GM19025 (cell line): Measurements from ENCODE around the gene PHKG1.
"Not testable (repeated sequence)": the region's sequence is repeated elsewhere in the genome, so short reads cannot be mapped to it uniquely, and the experiment has no call there.

ENCODE experiments used
- ATAC-seq: cut with Tn5 transposase; IDR thresholded peaks from one replicate; pipeline ENCODE4 v1.9.1; 2021; ENCODE audit warnings: mild to moderate bottlenecking, low read depth, moderate library complexity; ENCODE audit not compliant: unreplicated experiment

Gene PHKG1

DNA sequence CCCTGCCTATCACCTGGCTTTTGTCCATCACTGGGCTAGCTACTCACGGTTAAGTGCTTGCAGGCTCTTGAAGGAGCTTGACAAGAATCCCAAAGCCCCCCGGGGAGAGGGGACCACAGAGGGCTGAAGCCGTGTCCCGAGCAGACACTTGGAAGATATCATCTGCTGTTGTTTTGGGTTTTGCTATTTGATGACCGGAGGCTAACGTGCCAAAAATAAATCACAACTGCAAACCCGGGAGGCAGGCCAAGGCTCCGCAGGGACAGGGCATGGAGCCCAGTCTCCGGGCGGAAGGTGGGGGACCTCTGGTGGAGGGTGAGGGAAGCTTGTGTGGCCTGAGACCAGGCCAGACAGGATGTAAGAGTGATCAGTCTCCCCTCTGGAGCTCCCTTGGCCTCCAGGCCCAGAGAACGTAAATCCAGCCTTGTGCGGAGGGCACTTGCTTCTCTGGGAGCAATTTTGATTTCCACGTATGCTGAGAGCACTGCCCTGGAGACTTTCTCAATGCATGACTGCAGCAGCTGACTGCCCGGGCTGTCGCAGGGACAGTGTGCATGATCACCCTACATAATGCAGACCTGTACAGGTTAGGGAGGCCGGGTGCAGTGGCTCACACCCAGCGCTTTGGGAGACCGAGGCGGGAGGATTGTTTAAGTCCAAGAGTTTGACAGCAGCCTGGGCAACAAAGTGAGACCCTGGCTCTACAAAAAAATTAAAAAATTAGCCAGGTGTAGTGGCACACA lies at the start of gene PHKG1:
TSS of gene PHKG1 (minus strand) at position 164 of the 743 bp plus-strand sequence. CDS start 4,011 bp downstream, outside the sequence.
- ATAC-seq = no peak

DNA sequence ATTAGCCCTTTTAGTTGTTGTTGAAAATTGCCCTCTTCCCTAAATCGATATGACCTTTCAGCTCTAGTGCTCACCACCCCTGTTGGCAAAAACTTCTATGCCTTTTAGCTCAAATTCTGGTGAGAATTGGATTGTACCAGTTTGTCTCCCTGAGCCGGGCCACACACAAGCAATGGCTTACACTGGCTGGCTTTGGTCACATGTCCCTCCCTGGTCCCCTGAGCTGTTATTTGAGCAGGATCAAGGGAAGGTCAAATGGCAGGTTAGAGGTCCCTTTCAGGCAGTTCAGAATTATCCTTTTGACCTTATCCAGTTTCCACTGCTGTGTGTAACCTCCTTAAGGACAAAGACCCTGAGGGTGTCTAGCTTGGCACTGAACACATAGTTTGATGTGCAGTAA lies 38.3 kb upstream of the PHKG1 start:
- ATAC-seq = not testable (repeated sequence)

DNA sequence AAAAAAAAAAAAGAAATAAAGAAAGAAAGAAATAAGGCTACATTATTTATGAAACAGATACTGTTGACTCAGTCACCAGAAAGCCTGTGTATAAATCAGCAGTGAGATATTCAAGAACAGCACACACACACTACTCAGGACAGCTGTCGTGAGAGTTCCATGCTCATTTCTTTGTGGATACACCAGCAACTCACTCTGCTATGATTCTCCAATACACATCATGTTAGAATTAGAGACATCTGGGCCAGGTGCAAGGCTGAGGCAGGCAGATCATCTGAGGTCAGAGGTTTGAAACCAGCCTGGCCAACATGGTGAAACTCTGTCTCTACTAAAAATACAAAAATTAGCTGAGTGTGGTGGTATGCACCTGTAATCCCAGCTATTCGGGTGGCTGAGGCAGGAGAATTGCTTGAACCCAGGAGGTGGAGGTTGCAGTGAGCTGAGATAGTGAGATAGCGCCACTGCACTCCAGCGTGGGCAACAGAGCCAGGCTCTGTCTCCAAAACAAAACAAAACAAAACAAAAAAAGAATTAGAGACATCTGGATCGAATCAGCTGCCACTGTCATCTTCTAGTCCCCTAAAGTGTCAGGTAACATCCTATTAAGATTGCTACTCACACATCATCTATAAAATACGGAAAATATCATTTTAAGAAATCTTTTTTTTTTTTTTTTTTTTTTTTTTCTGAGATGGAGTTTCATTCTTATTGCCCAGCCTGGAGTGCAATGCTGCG lies 34.7 kb upstream of the PHKG1 start:
- ATAC-seq = no peak

DNA sequence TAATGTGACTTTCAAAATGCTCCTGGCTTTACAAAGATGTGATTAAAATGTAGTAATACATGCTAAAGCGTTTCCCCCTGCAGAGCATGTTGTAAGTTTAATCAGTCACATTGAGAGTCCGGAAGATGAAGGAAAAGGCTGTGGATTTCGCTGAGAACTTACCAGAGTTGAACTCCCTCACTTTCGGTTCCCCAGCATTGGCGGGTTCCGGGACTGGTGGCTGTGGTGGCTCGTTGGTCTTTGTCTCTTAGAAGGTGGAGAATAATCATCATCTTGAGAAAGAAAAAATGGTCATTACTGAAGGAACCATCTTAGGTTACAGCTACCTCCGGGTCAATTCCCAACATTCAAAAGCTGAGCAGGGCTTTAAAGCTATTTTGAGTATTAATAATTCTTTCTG lies 33.1 kb upstream of the PHKG1 start:
- ATAC-seq = no peak

DNA sequence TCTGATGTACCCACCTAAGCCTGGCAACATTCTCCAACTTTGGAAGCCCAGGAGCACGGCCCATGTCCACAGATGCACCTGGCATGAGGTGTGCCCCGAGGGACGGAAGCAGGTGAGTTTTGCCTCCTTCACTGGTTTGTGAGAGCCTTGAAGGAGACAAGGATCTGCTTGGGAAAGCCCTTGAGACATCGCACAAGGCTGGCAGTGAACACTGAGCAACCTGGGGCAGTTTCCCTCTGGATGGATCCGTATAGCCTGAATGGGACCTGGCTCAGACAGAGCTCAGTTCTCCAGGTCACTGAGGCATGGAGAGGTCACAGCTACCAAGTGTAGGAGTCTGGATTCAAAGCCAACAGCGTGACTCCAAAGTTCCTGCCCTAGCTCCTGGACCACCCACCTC lies 32.2 kb upstream of the PHKG1 start:
- ATAC-seq = no peak

DNA sequence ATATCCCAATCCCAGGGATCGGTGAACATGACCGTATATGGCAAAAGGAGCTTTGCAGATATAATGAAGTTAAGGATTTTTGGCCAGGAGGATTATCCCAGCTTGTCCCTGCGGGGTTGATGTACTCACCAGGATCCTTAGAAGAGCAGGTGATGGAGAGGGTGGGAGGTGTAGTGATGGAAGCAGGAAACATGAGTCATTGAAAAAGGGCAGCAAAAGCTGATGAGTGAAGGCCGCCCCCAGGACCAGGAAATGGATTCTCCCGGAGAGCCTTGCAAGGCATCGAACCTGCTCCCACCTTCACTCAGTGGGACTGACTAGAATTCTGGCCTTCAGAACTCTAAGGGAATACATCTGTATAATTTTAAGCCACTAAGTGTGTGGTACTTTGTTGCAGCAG lies 28.7 kb upstream of the PHKG1 start:
- no peak for ATAC-seq

DNA sequence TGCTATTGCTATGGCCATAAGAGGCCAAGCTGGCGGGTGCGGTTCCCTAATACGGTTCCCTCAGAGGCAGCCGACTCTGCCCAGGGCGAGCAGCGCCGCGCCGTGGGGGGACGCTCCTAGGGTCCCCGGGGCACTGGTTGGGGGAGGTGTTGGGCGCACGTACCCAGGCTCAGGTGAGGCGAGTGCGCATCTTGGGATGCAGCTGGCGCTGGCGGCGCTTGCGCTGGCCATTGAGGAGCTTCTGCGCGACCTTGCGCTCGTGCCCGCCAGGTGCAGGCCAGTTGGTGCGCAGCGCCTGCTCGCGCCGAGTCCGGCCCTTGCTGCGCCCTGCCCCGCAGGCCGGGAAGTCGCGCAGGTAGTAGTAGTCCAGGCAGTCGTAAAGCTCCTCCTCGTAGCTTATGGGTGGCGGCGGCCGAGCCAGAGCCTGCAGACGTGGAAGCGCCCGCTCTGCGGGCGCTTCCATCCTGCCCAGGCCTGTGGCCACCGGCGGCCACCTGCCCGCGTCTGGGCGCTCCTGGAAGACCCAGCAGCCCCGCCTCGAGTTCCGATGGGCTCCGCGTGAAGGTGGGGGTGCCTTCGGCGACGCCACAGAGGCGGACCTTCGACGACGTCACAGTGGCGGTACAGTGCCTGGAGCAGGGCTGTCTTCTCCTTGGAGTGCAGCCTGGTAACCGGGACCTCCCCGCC lies 23.2 kb upstream of the PHKG1 start, which contains the start of gene NUPR2:
TSS of gene NUPR2 (minus strand) at position 566 of the 687 bp plus-strand sequence. CDS start at position 463, 103 bp downstream.
- ATAC-seq = no peak

DNA sequence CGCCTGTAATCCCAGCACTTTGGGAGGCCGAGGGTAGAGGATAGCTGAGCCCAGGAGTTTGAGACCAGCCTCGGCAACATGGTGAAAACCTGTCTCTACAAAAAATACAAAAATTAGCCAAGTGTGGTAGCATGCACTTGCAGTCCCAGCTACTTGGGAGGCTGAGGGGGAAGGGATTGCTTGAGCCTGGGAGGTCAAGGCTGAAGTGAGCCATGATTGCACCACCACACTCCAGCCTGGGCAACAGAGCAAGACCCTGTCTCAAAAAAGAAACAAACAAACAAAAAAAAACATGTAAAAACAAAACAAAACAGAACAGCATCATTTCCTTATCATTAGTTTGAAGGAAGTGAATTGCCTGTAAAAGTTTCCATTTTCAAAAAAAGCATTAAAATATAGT lies 19.5 kb upstream of the PHKG1 start:
- not testable (repeated sequence) for ATAC-seq

DNA sequence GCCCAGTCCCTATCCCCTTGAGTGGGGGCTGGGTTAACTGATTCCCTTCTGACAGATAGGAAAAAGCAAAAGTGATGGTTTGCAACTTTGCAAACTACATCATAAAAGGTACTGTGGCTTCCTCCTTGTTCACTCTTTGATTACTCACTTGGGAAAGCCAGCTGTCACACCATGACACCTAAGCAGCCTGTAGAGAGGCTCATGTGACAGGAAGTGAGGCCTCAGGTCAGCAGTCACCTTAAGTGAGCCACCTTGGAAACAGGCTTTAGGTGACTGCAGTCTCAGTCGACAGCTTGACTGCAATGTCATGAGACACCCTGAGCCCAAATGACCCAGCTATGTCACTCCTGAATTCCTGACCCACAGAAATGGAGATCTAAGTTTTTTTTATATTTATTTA lies 17.9 kb upstream of the PHKG1 start:
- no peak for ATAC-seq

DNA sequence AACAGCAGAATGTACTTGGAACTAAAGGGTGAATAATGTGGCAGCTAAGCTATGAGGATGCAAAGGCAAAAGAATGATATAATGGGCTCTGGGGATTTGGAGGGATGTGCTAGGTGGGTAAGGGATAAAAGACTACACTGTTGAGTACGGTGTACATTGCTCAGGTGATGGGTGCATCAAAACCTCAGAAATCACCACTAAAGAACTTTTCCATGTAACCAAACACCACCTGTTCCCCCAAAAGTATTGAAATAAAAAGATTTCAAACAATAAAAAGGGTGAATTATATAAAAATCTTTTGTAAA lies 15.2 kb upstream of the PHKG1 start:
- ATAC-seq = no peak

DNA sequence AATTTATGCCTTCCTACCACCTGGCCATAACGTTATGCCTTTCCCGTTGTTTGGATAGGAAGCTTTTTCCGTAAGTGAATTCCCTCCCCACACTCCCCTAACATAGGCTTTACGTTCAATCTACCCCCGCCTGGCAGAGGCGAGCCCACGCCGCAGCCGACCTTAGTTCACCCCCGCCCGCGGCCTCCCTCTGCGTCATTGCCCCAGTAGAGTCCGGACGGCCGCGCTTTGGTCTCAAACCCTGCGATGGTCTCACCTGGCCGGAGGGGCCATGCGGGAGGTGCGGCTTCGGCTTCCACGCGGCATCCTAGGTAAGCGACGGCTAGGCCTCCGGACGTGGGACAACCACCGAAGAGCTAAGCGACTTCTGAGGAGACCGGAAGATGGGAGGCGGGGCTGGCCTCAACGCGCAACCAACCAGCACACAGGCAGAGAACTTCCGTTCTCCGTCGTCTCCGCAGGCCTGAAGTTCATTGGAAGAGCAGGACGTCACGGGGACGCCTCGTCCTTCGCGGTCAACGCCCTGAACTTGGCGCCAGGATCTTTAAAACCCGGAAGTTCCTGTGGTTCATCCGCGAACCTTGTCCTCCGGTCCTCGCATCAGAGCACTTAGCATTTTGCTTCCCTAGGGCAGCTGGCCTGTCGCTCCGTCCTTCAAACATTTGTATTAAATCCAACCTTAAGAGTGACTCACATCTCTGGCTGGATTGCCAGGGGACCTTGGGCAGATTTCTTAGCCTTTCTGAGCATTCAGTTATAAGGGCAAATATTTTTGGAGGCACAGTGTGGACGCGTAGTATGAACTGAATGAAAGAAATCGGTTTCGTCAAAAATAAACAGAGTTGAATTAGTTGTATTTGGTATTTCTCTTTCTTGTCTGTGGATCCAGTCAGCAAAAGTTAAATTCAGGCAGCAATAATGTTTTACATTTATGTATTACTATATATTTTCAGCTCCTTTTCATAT lies 13.6 kb upstream of the PHKG1 start, which contains the start of gene CHCHD2:
TSS of gene CHCHD2 (minus strand) at position 369 of the 966 bp plus-strand sequence. CDS start at position 306, 63 bp downstream.
- ATAC-seq = peak; percentile 100

DNA sequence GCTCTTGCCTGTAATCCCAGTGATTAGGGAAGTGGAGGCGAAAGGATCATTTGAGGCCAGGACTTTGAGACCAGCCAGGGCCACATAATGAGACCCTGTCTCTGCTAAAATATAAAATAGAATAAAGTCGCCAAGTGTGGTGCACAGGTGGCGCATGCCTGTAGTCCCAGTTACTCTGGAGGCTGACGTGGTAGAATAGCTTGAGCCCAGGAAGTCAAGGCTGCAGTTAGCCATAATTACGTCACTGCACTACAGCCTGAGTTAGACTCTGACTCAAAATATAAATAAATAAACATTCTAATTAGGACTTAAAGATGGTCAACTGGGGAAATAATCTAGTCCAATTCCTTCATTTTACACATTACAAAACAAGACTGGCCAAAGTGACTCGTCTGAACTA lies 12.8 kb upstream of the PHKG1 start:
- no peak for ATAC-seq

DNA sequence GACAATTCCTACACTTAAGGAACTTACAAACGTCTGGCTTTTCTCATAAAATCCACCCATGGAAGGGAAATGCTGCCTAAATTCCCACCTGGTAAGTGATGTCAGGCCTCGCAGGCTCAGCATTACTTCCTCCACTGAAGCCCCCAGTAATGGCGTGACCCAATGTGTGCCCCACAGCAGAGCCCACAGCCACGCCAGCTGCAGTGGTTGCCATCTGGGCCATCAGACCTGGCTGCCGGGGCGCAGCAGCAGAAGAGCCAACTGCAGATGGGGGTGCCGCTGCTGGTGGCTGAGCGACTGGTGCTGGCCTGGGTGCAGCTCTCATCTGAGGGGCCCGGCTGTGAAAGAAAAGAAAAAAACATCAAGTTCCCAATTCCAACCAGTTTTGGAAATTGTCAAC lies 11.4 kb upstream of the PHKG1 start:
- not testable (repeated sequence) for ATAC-seq

DNA sequence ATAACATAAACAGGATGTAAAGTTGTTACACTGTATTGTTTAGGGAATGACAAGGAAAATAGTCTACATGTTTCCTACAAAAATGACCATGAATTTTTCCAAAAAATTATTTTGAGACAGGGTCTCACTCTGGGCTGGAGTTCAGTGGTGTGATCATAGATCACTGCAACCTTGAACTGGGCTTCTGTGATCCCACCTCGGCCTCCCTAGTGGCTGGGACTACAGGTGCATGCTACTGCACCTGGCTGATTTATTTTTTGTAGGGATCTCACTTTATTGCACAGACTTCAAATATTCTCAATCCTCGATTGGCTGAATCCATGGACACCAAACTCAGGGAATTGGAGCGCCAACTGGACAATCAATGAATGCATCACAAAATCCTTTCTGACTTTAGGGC lies 6.9 kb upstream of the PHKG1 start:
- no peak for ATAC-seq

DNA sequence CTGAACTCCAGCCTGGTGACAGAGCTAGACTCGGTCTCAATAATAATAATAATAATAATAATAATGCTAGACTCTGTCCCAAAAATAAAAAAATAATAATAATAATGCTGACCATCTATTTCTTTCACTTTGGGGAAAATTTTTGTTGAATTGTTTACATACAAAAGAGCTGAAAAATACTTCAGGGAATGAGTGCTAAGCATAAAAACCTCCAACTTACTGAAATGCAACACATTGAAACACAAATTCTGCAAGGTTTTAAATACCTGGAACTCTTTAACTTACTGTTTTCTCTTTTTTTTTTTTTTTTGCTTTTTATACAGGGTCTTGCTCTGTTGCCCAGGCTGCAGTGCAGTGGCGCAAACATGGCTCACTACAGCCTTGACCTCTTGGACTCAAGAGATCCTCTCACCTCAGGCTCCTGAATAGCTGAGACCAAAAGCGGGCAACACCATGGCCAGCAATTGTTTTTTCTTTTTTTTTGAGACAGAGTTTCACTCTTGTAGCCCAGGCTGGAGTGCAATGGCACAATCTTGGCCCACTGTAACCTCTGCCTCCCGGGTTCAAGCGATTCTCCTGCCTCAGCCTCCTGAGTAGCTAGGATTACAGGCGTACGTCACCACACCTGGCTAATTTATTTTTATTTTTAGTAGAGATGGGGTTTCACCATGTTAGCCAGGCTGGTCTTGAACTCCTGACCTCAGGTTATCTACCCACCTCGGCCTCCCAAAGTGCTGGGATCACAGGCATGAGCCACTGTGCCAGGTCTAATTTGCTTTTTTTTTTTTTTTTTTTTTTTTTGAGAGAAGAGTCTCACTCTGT lies 5.6 kb upstream of the PHKG1 start:
- ATAC-seq = not testable (repeated sequence)

DNA sequence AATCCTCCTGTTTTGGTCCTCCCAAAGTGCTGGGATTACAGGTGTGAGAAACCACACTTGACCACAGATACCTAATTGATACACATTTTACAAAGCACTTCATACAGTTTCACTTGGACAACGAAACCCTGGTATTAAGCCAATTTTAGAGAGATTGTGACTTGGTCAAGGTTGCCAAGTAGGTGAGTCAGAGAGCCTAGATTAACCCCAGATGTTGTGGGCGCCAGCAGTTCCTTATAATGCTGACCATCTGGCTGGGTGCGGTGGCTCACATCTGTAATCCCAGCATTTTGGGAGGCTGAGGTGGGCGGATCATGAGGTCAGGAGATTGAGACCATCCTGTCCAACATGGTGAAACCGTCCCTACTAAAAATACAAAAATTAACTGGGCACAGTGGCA lies 4.9 kb upstream of the PHKG1 start:
- ATAC-seq = no peak

DNA sequence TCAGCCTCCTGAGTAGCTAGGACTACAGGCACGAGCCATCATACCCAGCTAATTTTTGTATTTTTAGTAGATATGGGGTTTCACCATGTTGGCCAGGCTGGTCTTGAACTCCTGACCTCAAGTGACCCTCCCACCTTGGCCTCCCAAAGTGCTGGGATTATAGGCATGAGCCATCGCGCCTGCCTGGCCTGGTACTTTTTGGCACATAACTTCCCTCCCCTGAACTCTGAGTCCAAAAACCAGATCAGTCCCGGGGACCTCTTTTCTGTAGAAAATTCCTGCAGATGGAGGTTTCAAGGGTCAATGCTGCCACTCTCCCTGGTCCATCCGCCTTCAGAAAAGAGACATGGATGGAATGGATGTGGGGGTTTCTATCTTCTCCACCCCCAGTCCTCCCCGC lies 364 bp downstream of the PHKG1 start:
- ATAC-seq = not testable (repeated sequence)

DNA sequence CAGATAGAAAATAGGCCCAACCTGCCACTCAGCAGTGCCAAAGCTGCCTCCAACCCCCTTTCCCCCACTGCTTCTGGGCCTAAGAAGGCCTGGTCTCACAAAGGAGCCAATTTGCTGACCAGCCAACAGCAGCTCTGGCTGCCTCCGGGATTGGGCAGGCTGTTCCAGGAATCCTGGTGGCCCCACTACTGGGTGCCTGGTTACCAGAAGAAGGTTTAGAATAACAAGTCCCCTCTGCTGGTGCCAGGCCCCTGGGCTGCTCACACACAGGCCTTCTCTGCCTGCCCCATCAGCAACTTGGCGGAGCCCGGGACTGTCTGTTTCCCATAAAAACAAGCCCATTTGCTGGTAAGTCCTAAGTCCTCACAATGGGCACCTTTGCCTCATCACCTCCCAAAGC lies 1.2 kb downstream of the PHKG1 start:
- no peak for ATAC-seq

DNA sequence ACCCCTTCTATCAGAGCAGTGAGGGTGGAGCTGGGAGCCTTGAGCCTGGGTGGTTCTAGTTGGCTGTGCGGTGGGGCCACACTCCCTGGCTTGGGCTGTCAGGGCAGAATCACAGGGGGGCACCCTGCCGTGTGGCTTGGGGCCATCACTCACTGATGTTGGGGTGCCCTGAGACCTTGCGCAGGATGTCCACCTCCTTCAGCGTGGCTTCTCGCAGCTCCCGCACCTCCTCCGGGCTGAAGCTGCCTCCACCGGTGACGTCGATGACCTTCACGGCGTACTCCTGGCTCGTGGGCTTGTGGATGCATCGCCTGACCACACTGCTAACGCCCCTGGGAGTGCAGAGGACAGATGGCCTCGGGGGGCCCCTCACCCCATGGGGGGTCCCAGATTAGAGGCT lies 5.3 kb downstream of the PHKG1 start:
- no peak for ATAC-seq
